ENCODE measurements around the gene EFCAB10.

Gene EFCAB10

DNA sequence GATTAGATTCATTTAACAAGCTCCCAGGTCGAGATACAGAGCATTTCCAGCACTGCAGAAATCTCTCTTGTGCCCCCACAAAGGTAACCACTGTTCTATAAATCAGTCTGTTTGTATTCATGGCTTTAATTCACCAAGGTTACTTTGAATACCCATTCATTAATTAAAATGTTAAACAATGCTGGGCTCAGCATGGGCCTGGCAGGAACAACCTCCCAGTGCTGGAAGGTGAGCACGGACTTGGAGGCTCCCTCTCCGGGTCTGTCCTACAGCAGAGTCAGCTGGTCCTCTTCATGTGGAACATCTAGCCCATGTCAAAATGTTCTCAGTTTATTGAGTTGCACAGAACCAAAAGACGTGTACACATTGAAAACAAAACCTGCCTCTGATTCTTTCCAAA lies 15.6 kb upstream of the EFCAB10 start:
- Histone ChIP-seq H3K4me3 (ENCODE audit: low read depth, low read length) (no peak overlapping the region), H3K27ac (ENCODE audit: low read depth, low read length) (no peak overlapping the region), H3K27me3 (ENCODE audit: control insufficient read depth, insufficient read depth, low read length) (no peaks in the 10 kb centered on the region), H3K36me3 (ENCODE audit: control insufficient read depth, insufficient read depth, low read length) (no peaks in the 10 kb centered on the region), H3K4me1 (ENCODE audit: control insufficient read depth, insufficient read depth, low read length) (peaks cover 22% of the 10 kb centered on the region), H3K9ac (ENCODE audit: low read depth, low read length) (no peak overlapping the region), H3K9me3 (ENCODE audit: control insufficient read depth, insufficient read depth, low read length) (no peaks in the 10 kb centered on the region)

DNA sequence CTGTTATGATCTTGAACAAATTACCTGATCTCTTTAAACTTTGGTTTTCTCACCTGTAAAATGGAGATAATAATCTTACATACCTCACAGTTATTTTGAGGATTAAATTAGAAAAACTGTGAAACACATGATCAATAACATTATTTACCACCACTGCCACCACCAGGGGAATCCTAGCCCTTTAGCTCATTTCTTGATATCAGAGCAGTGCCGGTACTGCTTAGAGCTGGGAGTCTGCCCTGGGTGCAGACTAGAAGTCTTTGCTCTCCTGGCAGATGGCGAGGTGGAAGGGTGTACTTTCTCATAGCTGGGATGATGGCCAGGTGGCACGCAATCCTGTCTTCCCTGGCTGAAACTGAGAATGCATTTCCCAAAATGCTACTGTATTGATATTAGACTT lies 12.7 kb upstream of the EFCAB10 start:
- Histone ChIP-seq H3K4me1 (ENCODE audit: control insufficient read depth, insufficient read depth, low read length) (peaks cover 7% of the 10 kb centered on the region; the same call in 1 of the 2 replicates), H3K4me3 (ENCODE audit: low read depth, low read length) (no peak overlapping the region), H3K27ac (ENCODE audit: low read depth, low read length) (no peak overlapping the region), H3K36me3 (ENCODE audit: control insufficient read depth, insufficient read depth, low read length) (no peaks in the 10 kb centered on the region), H3K9me3 (ENCODE audit: control insufficient read depth, insufficient read depth, low read length) (no peaks in the 10 kb centered on the region), H3K27me3 (ENCODE audit: control insufficient read depth, insufficient read depth, low read length) (no peaks in the 10 kb centered on the region), H3K9ac (ENCODE audit: low read depth, low read length) (no peak overlapping the region)

DNA sequence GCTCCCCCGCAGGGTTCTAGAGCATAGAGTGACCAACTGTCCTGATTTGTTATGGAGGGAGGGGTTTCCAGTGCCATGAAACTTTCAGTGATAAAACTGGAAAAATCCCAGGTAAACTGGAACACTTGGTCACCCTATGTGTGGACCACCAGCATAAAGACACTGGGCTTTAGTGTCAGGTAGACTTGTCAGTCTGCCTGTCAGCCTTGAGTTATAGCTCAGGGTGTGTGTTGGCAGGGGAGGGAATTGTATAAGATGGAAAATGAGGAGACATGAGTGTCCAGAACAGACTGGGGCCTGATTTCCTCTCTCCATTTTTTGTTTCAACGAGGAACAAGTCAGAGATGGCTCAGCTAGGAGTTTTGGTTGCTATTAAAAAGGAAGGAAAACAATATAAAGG lies 10.2 kb upstream of the EFCAB10 start:
- Histone ChIP-seq H3K9me3 (ENCODE audit: control insufficient read depth, insufficient read depth, low read length) (no peaks in the 10 kb centered on the region), H3K27me3 (ENCODE audit: control insufficient read depth, insufficient read depth, low read length) (no peaks in the 10 kb centered on the region), H3K27ac (ENCODE audit: low read depth, low read length) (no peak overlapping the region), H3K9ac (ENCODE audit: low read depth, low read length) (no peak overlapping the region), H3K4me1 (ENCODE audit: control insufficient read depth, insufficient read depth, low read length) (peaks cover 3% of the 10 kb centered on the region; the same call in 1 of the 2 replicates), H3K36me3 (ENCODE audit: control insufficient read depth, insufficient read depth, low read length) (no peaks in the 10 kb centered on the region), H3K4me3 (ENCODE audit: low read depth, low read length) (no peak overlapping the region)

DNA sequence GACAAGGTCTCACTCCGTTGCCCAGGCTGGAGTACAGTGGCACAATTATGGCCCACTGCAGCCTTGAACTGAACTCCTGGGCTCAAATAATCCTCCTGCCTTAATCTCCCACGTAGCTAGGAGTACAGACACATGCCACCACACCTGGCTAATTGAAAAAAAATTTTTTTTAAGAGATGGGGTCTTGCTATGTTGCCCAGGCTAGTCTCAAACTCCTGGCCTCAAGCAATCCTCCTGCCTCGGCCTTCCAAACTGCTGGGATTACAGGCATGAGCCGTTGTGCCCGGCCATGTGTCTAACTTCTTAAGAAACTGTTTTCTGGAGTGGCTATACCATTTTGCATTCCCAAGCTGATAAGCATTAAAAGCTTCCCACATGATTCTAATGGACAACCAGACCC lies 9.5 kb upstream of the EFCAB10 start:
- H3K9me3 ChIP-seq (ENCODE audit: control insufficient read depth, insufficient read depth, low read length) = no peaks in the 10 kb centered on the region
- H3K36me3 ChIP-seq (ENCODE audit: control insufficient read depth, insufficient read depth, low read length) = no peaks in the 10 kb centered on the region
- H3K4me3 ChIP-seq (ENCODE audit: low read depth, low read length) = no peak overlapping the region
- H3K4me1 ChIP-seq (ENCODE audit: control insufficient read depth, insufficient read depth, low read length) = no peaks in the 10 kb centered on the region; the same call in 1 of the 2 replicates
- H3K27me3 ChIP-seq (ENCODE audit: control insufficient read depth, insufficient read depth, low read length) = no peaks in the 10 kb centered on the region
- H3K9ac ChIP-seq (ENCODE audit: low read depth, low read length) = no peak overlapping the region
- no peak overlapping the region for H3K27ac ChIP-seq (ENCODE audit: low read depth, low read length)

DNA sequence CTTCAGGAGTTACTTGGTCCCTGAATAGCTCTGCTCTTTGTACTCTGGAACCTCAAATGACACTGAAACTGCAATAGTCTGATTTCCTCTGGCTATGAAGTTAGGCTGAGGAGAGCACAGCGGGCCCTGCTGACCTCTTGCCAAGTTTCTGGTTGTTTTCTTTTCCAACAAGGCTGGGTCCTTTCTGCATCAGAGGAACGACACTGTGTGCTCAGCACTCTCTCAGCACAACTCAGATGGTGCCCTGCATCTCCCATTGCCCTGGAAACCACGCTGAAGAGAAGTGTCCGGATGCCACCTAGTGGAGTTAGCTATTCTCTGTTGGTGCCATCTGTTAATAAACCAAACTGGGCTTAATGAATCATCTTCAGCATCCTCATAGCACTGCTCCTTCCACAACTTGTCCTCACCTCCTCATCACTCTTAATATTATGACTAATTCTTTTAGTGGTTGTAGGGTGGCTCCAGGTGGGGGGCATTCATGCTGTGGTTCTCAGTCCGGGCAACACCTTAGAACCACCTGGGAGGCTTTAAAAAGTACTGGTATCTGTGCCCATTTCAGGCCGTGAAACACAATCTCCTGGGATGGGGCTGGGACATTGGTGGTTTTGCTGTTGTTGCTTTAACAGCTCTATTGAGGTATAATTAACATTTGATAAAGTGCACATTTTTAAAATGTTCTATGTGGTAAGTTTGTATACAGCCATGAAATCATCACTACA lies 8.2 kb upstream of the EFCAB10 start:
- no peaks in the 10 kb centered on the region for H3K9me3 ChIP-seq (ENCODE audit: control insufficient read depth, insufficient read depth, low read length)
- no peaks in the 10 kb centered on the region; the same call in 1 of the 2 replicates for H3K4me1 ChIP-seq (ENCODE audit: control insufficient read depth, insufficient read depth, low read length)
- no peak overlapping the region for H3K4me3 ChIP-seq (ENCODE audit: low read depth, low read length)
- no peaks in the 10 kb centered on the region for H3K36me3 ChIP-seq (ENCODE audit: control insufficient read depth, insufficient read depth, low read length)
- H3K27me3 ChIP-seq (ENCODE audit: control insufficient read depth, insufficient read depth, low read length) = no peaks in the 10 kb centered on the region
- H3K9ac ChIP-seq (ENCODE audit: low read depth, low read length) = no peak overlapping the region
- no peak overlapping the region for H3K27ac ChIP-seq (ENCODE audit: low read depth, low read length)

DNA sequence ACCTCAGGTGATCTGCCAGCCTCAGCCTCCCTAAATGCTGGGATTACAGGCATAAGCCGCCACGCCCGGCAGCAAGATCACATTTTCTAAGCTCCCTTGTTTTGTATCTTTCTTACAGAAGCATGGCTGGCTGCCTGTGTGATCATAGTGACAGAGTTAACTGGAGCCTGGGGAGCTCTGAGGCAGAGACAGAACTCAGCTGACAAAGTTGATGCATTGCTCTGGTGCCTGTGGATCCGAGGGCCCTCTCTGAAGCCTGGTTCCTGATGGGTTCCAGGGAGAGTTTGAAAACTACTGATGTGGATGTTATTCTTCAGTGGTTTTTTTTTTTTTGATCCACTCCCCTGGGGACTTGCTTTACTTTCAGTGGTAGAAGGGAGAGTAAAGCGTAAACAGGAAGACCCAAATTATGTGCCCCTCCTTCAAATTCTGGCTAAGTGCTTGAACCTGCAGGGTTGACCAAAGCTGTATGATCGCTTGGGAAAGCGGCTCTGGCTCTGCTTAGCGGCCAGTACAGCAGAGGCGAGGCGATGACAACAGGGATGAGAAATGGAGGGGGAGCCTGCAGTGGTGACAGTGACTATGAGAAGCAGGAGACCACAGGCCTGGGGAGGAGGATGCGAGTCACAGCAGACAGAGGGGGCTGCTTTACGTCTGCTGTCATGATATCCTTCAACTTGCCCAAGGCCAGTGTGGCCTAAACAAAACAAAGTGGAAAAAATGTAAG lies 6.8 kb upstream of the EFCAB10 start:
- Histone ChIP-seq H3K9ac (ENCODE audit: low read depth, low read length) (no peak overlapping the region), H3K27ac (ENCODE audit: low read depth, low read length) (no peak overlapping the region), H3K27me3 (ENCODE audit: control insufficient read depth, insufficient read depth, low read length) (no peaks in the 10 kb centered on the region), H3K36me3 (ENCODE audit: control insufficient read depth, insufficient read depth, low read length) (no peaks in the 10 kb centered on the region), H3K4me1 (ENCODE audit: control insufficient read depth, insufficient read depth, low read length) (no peaks in the 10 kb centered on the region), H3K9me3 (ENCODE audit: control insufficient read depth, insufficient read depth, low read length) (0 out of 2 replicates have a peak, but pooled peaks cover 3% of the 10 kb centered on the region), H3K4me3 (ENCODE audit: low read depth, low read length) (no peak overlapping the region)

GRCh38 chr7:105585850-105586500 lies 4.7 kb upstream of the EFCAB10 start:
- Histone ChIP-seq H3K27me3 (ENCODE audit: control insufficient read depth, insufficient read depth, low read length) (no peaks in the 10 kb centered on the region), H3K9ac (ENCODE audit: low read depth, low read length) (no peak overlapping the region), H3K27ac (ENCODE audit: low read depth, low read length) (no peak overlapping the region), H3K4me3 (ENCODE audit: low read depth, low read length) (no peak overlapping the region), H3K9me3 (ENCODE audit: control insufficient read depth, insufficient read depth, low read length) (0 out of 2 replicates have a peak, but pooled peaks cover 3% of the 10 kb centered on the region), H3K36me3 (ENCODE audit: control insufficient read depth, insufficient read depth, low read length) (no peaks in the 10 kb centered on the region), H3K4me1 (ENCODE audit: control insufficient read depth, insufficient read depth, low read length) (no peaks in the 10 kb centered on the region)

DNA sequence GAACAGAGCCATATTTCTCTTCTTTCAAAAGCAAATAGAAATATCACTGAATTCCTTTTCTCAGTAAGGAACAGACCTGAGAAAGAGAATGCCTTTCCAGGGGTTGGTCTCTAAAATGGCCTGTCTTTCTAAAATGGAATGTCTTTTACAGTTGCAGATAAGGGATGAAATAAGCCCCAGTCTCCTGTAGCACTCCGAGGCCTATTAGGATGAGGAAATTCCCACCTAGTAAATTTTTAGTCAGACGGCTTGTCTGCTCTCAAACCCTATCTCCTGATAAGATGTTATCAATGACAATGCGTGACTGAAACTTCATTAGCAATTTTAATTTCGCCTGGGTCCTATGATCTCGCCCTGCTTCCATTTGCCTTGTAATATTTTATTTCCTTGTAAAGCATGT lies 2.9 kb upstream of the EFCAB10 start:
- Histone ChIP-seq H3K4me3 (ENCODE audit: low read depth, low read length) (no peak overlapping the region), H3K9ac (ENCODE audit: low read depth, low read length) (no peak overlapping the region), H3K9me3 (ENCODE audit: control insufficient read depth, insufficient read depth, low read length) (0 out of 2 replicates have a peak, but pooled peaks cover 3% of the 10 kb centered on the region), H3K27me3 (ENCODE audit: control insufficient read depth, insufficient read depth, low read length) (no peaks in the 10 kb centered on the region), H3K36me3 (ENCODE audit: control insufficient read depth, insufficient read depth, low read length) (no peaks in the 10 kb centered on the region), H3K4me1 (ENCODE audit: control insufficient read depth, insufficient read depth, low read length) (peaks cover 3% of the 10 kb centered on the region; the same call in 1 of the 2 replicates), H3K27ac (ENCODE audit: low read depth, low read length) (no peak overlapping the region)

- no peak overlapping the region for H3K9ac ChIP-seq (ENCODE audit: low read depth, low read length)
- peaks cover 3% of the 10 kb centered on the region; the same call in 1 of the 2 replicates for H3K4me1 ChIP-seq (ENCODE audit: control insufficient read depth, insufficient read depth, low read length)
- no peaks in the 10 kb centered on the region for H3K36me3 ChIP-seq (ENCODE audit: control insufficient read depth, insufficient read depth, low read length)
- H3K4me3 ChIP-seq (ENCODE audit: low read depth, low read length) = no peak overlapping the region
- H3K9me3 ChIP-seq (ENCODE audit: control insufficient read depth, insufficient read depth, low read length) = 0 out of 2 replicates have a peak, but pooled peaks cover 3% of the 10 kb centered on the region
- no peaks in the 10 kb centered on the region for H3K27me3 ChIP-seq (ENCODE audit: control insufficient read depth, insufficient read depth, low read length)
- H3K27ac ChIP-seq (ENCODE audit: low read depth, low read length) = no peak overlapping the region
These were observed 1.8 kb upstream of the EFCAB10 start for GRCh38 chr7:105583061-105583460.

- H3K27me3 ChIP-seq (ENCODE audit: control insufficient read depth, insufficient read depth, low read length) = no peaks in the 10 kb centered on the region
- H3K9ac ChIP-seq (ENCODE audit: low read depth, low read length) = no peak overlapping the region
- H3K4me3 ChIP-seq (ENCODE audit: low read depth, low read length) = no peak overlapping the region
- H3K27ac ChIP-seq (ENCODE audit: low read depth, low read length) = no peak overlapping the region
- H3K4me1 ChIP-seq (ENCODE audit: control insufficient read depth, insufficient read depth, low read length) = peaks cover 3% of the 10 kb centered on the region; the same call in 1 of the 2 replicates
- H3K36me3 ChIP-seq (ENCODE audit: control insufficient read depth, insufficient read depth, low read length) = no peaks in the 10 kb centered on the region
- 0 out of 2 replicates have a peak, but pooled peaks cover 3% of the 10 kb centered on the region for H3K9me3 ChIP-seq (ENCODE audit: control insufficient read depth, insufficient read depth, low read length)
These were observed 1.1 kb downstream of the EFCAB10 start for GRCh38 chr7:105580022-105580740.
